ENCODE data around the gene ATP8B1. TPM values are rescaled to one million over a fixed set of nuclear protein-coding genes. Genes with fewer than 3 reads are reported as not detected.

The ATP8B1 gene
- total and polyA plus RNA-seq, 2 of the 8 experiments (the other 6 are each of a cell fraction or from before 2014, with no cell fraction given) = 1.1 to 4.6 TPM

DNA sequence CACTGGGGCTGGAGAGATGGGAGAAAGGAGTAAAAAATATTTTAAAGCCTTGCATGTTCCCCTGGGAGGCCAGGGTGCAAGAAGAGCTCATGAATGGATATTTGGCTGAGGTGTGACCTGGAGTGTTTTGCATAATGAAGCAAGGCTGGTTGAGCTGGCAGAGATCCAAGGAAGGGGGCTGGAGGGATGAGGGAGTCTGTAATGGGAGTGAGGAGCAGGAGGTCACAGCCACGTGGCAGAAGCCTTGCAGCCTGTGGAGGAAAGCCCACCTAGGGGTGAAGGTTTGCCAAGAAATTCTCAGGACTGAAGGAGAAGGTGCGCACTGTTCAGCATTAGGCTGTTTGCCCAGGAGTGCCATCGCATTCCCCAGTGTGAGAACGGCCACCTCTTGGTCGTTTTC is 40.3 kb upstream of the ATP8B1 start:
- H4K5ac ChIP-seq (ENCODE audit: insufficient read length, low read depth, low read length) = no peak overlapping the region
- no peaks in the 10 kb centered on the region for H3K9me3 ChIP-seq (ENCODE audit: insufficient read depth in 2 of 2, low read depth in 1 of 2, low read length in 1 of 2)
- no peak for FAIRE-seq
- H3K9ac ChIP-seq (replicated peaks in 1 of 4; ENCODE audit: extremely low read depth in 1 of 4, low read depth in 3 of 4, low read length in 3 of 4) = no peak overlapping the region
- no peak for DNase-seq (ENCODE audit: low read depth in 1 of 2, low spot score in 2 of 2)
- no peak overlapping the region for H2AFZ ChIP-seq (ENCODE audit: low read length)
- H3K14ac ChIP-seq (ENCODE audit: insufficient read length) = no peak overlapping the region
- H2BK12ac ChIP-seq (ENCODE audit: low read depth, low read length) = no peak overlapping the region
- H3K18ac ChIP-seq (ENCODE audit: extremely low read depth, low read length) = no peak overlapping the region
- H2AK5ac ChIP-seq (ENCODE audit: low read depth, low read length) = no peak overlapping the region
- no peak overlapping the region for H2BK120ac ChIP-seq (replicated peaks; ENCODE audit: low read depth, low read length)
- H3K4me2 ChIP-seq (ENCODE audit: insufficient read depth in 1 of 2, low read depth in 2 of 2, low read length in 2 of 2) = no peak overlapping the region
- H2BK15ac ChIP-seq (ENCODE audit: low read length) = 0 out of 2 replicates have a peak overlapping the region, but pooled peaks have one; percentile 61
- H4K20me1 ChIP-seq (replicated peaks in 1 of 2; ENCODE audit: control insufficient read depth in 1 of 2, insufficient read depth in 2 of 2, low read length in 2 of 2) = no peaks in the 10 kb centered on the region
- no peaks in the 10 kb centered on the region; the same call in 1 of the 2 replicates for H3K23me2 ChIP-seq (ENCODE audit: low read depth, low read length)
- 83% methylated on average over 5 of the region's 5 CpGs; no CpG with 5 or more reads in 1 of the 2 experiments for WGBS, 2 experiments (ENCODE audit: extremely low coverage in 1 of 2, insufficient coverage in 1 of 2, insufficient read length in 1 of 2, insufficient replicate concordance in 2 of 2, low coverage in 1 of 2, low lambda C conversion rate in 2 of 2, missing lambda C conversion rate in 1 of 2)
- no peak overlapping the region for H3K4ac ChIP-seq (replicated peaks; ENCODE audit: insufficient read length, low read depth, low read length)
- H2BK5ac ChIP-seq (ENCODE audit: low read depth, low read length) = no peak overlapping the region
- H2BK20ac ChIP-seq (ENCODE audit: low read length) = no peak overlapping the region
- TF ChIP-seq CHD2 (IDR thresholded peaks at IDR 0.05; ENCODE audit: low read length) = no peak
- TF ChIP-seq POLR2AphosphoS5 (IDR thresholded peaks at IDR 0.05; ENCODE audit: low read depth, low read length) = no peak
- TF ChIP-seq NRF1 (IDR thresholded peaks at IDR 0.05; ENCODE audit: low read depth, low read length) = no peak
- no peak for TF ChIP-seq TEAD4 (IDR thresholded peaks at IDR 0.05; ENCODE audit: low read depth, low read length)
- TF ChIP-seq SAP30 (IDR thresholded peaks at IDR 0.05; ENCODE audit: insufficient read depth, insufficient replicate concordance, low read length) = no peak
- TF ChIP-seq SUZ12 (IDR thresholded peaks at IDR 0.05; ENCODE audit: low read length) = no peak
- TF ChIP-seq, protein P1, sequence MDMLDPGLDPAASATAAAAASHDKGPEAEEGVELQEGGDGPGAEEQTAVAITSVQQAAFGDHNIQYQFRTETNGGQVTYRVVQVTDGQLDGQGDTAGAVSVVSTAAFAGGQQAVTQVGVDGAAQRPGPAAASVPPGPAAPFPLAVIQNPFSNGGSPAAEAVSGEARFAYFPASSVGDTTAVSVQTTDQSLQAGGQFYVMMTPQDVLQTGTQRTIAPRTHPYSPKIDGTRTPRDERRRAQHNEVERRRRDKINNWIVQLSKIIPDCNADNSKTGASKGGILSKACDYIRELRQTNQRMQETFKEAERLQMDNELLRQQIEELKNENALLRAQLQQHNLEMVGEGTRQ (IDR thresholded peaks at IDR 0.05; ENCODE audit: low read length) = no peak
- TF ChIP-seq RNF2 (IDR thresholded peaks at IDR 0.05; ENCODE audit: borderline replicate concordance, low read depth, low read length, missing control alignments, poor library complexity, severe bottlenecking) = no peak
- TF ChIP-seq ASH2L (IDR thresholded peaks at IDR 0.05; ENCODE audit: low read length) = no peak
- no peak for TF ChIP-seq HDAC6 (IDR thresholded peaks at IDR 0.05; ENCODE audit: low read depth, low read length)
- TF ChIP-seq EZH2 (IDR thresholded peaks at IDR 0.05; ENCODE audit: low read depth, low read length, severe bottlenecking) = no peak
- H3K4me1 ChIP-seq (replicated peaks in 1 of 4; ENCODE audit: control insufficient read depth in 3 of 4, insufficient read depth in 4 of 4, low read length in 3 of 4) = no peaks in the 10 kb centered on the region
- no peak overlapping the region for H3K4me3 ChIP-seq (ENCODE audit: extremely low read depth in 1 of 4, insufficient read depth in 2 of 4, low read depth in 3 of 4, low read length in 4 of 4)
- H4K91ac ChIP-seq (replicated peaks; ENCODE audit: insufficient read length, low read length) = no peak overlapping the region
- no peaks in the 10 kb centered on the region for H3K79me2 ChIP-seq (ENCODE audit: control insufficient read depth in 1 of 2, insufficient read depth in 2 of 2, low read length in 2 of 2)
- POLR2A ChIA-PET (ENCODE audit: partially characterized antibody) = interaction anchor here (0.6 to 1.0 kb wide), 2 partner anchors 16 to 743 kb away, joined by 3 to 4 read pairs; no protein-coding TSS in a partner anchor
- no peak overlapping the region for H3K23ac ChIP-seq (ENCODE audit: insufficient read length)
- no peaks in the 10 kb centered on the region for H3K27me3 ChIP-seq (replicated peaks in 1 of 4; ENCODE audit: control insufficient read depth in 3 of 4, extremely low read depth in 1 of 4, insufficient read depth in 3 of 4, low read length in 3 of 4)
- no peak overlapping the region for H3K56ac ChIP-seq (replicated peaks; ENCODE audit: insufficient read length, low read depth, low read length)
- no peaks in the 10 kb centered on the region for H3K79me1 ChIP-seq (ENCODE audit: low read depth, low read length)
- H4K8ac ChIP-seq (ENCODE audit: extremely low read depth, insufficient read depth, low read length) = no peak overlapping the region
- CTCF ChIA-PET (ENCODE audit: partially characterized antibody) = interaction anchor here (0.8 to 5.7 kb wide), 4 partner anchors 11 to 278 kb away, joined by 3 to 25 read pairs (median 6); no protein-coding TSS in a partner anchor
- no peak overlapping the region for H3K27ac ChIP-seq (ENCODE audit: low read depth, low read length)
- no peaks in the 10 kb centered on the region for H3K36me3 ChIP-seq (ENCODE audit: control insufficient read depth in 2 of 4, insufficient read depth in 4 of 4, low read length in 3 of 4)

Measured in H1 (cell line).